Adrenal gland (tissue), 12 donors: Measurements from ENCODE around the gene LSM12. TPM values are rescaled to one million over a fixed set of nuclear protein-coding genes. Genes with fewer than 3 reads are reported as not detected.
"Not testable (repeated sequence)": the region's sequence is repeated elsewhere in the genome, so short reads cannot be mapped to it uniquely, and the experiment has no call there.

Experiments
- DNase-seq, 7 donors: peaks; one replicate each; pipeline ENCODE4 v3.0.0-alpha.2; 2019 to 2020
- H3K27ac ChIP-seq, 5 donors: fragments of 200-600 bp; sonication (generic) in 4 of 5; 1 replicate in 3 of 5; 2 replicates in 2 of 5; pipeline versions ENCODE4 v1.5.1 to v1.8.0; 2016 to 2020; ENCODE audit warnings: mild to moderate bottlenecking in 1 of 5
- H3K27me3 ChIP-seq: fragments of 200-600 bp; 2 replicates; pipeline ENCODE4 v1.8.0; 2021
- H3K36me3 ChIP-seq, 2 donors: fragments of 200-600 bp; replicated peaks in 1 of 2; 1 replicate in 1 of 2; 2 replicates in 1 of 2; pipeline versions ENCODE4 v1.5.1 to v1.8.0; 2018 to 2022
- H3K4me1 ChIP-seq, 2 donors: fragments of 200-600 bp; replicated peaks in 1 of 2; 1 replicate in 1 of 2; 2 replicates in 1 of 2; pipeline versions ENCODE4 v1.5.1 to v1.8.0; 2018 to 2021
- H3K4me3 ChIP-seq, 4 donors: fragments of 200-600 bp; sonication (generic) in 3 of 4; one replicate each; pipeline ENCODE4 v1.5.1; 2016 to 2018
- H3K9me3 ChIP-seq, 3 donors: fragments of 200-600 bp; sonication (generic) in 1 of 3; replicated peaks in 1 of 3; 1 replicate in 2 of 3; 2 replicates in 1 of 3; pipeline versions ENCODE4 v1.5.1 to v1.8.0; 2016 to 2021
- POLR2A ChIP-seq, 2 donors: fragments of 450-650 bp; IDR thresholded peaks; one replicate each; pipeline ENCODE4 v1.6.1; 2017; ENCODE audit warnings: antibody characterized with exemption in 2 of 2, mild to moderate bottlenecking in 2 of 2, moderate library complexity in 1 of 2
- WGBS, 4 donors: extraction: QIAGEN DNeasy Blood & Tissue Kit in 2 of 4; methylation state at CpG; one replicate each; pipeline versions ENCODE4 v1.1.5 to v1.1.7; 2013 to 2017; 5-methylcytosine and 5-hydroxymethylcytosine counted together
- intact Hi-C, 2 donors: fragments of 100-400 bp; cut with DNase I; formaldehyde crosslinking; loops; one replicate each; pipeline versions ENCODE4 v1.14.1 to v1.15.0; 2022 to 2023
- polyA plus RNA-seq, 3 donors: library from polyadenylated mRNA; stranded (reverse); fragments of 200-250 nt in 2 of 3; fragments of 350-450 nt in 1 of 3; fragmentation: Illumina TruSeq in 1 of 3; extraction: RNeasy Lipid Tissue Mini Kit (QIAGEN cat#74804) in 1 of 3; gene quantifications; one replicate each; pipeline ENCODE4 v1.2.3, GENCODE V29; 2013 to 2014
- total RNA-seq, 9 donors: library from RNA; depleted of rRNA in 4 of 9; stranded (reverse); fragments of >200 nt in 4 of 9; fragments of 120-200 nt in 1 of 9; fragmentation: NEBNext Ultra II Directional in 1 of 9; extraction: Animal tissue kit (Norgen Biotek cat#: 25700) in 1 of 9; gene quantifications; one replicate each; pipeline versions ENCODE4 v1.1.0 to v1.2.4, GENCODE V29; 2013 to 2023
- TF ChIP-seq, protein P1 (sequence below), 6 experiments: fragments of 450-650 bp in 4 of 6; fragments of 200-600 bp in 2 of 6; sonication (generic) in 1 of 6; IDR thresholded peaks; 1 replicate in 5 of 6; 2 replicates in 1 of 6; pipeline versions ENCODE4 v1.5.1 to v1.8.0; 2016 to 2021; ENCODE audit warnings: antibody characterized with exemption in 6 of 6, mild to moderate bottlenecking in 2 of 6, moderate library complexity in 1 of 6
- donor health status: healthy with polysubstance abuse.
- donor health status: Bipolar disorder and iron deficiency.
- donor health status: DM: yes; HTN: yes; CAD: no.
- donor health status: DM: no; HTN: no; CAD: no.
- donor health status: DM: no; HTN: no; CAD: no.
- donor health status: DM: yes; HTN: yes; CAD: no.

Gene LSM12
- total and polyA plus RNA-seq, 12 donors = 19.8 to 54.7 (median 37.3) TPM

GRCh38 chr17:44038604-44039011, 27.9 kb downstream of the LSM12 start:
- H3K27me3 ChIP-seq = no peaks in the 10 kb centered on the region
- intact Hi-C loops = no loop called here
- H3K27ac ChIP-seq = no peak overlapping the region
- WGBS, 4 donors = 86 to 92% (median 88%) methylated on average over 2 to 3 of the region's 3 CpGs
- DNase-seq = no peak
- H3K4me1 ChIP-seq = peaks cover 0 to 18% of the 10 kb centered on the region in 2 donors
- H3K9me3 ChIP-seq = no peaks in the 10 kb centered on the region
- H3K36me3 ChIP-seq = peaks cover 0 to 36% of the 10 kb centered on the region in 2 donors
- TF ChIP-seq POLR2A (IDR thresholded peaks at IDR 0.05) = no peak
- TF ChIP-seq, protein P1, sequence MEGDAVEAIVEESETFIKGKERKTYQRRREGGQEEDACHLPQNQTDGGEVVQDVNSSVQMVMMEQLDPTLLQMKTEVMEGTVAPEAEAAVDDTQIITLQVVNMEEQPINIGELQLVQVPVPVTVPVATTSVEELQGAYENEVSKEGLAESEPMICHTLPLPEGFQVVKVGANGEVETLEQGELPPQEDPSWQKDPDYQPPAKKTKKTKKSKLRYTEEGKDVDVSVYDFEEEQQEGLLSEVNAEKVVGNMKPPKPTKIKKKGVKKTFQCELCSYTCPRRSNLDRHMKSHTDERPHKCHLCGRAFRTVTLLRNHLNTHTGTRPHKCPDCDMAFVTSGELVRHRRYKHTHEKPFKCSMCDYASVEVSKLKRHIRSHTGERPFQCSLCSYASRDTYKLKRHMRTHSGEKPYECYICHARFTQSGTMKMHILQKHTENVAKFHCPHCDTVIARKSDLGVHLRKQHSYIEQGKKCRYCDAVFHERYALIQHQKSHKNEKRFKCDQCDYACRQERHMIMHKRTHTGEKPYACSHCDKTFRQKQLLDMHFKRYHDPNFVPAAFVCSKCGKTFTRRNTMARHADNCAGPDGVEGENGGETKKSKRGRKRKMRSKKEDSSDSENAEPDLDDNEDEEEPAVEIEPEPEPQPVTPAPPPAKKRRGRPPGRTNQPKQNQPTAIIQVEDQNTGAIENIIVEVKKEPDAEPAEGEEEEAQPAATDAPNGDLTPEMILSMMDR (IDR thresholded peaks at IDR 0.05) = no peak
- no peak overlapping the region for H3K4me3 ChIP-seq

- TF ChIP-seq, protein P1 (IDR thresholded peaks at IDR 0.05) = no peak
- TF ChIP-seq POLR2A (IDR thresholded peaks at IDR 0.05) = no peak
- Histone ChIP-seq H3K9me3 (no peaks in the 10 kb centered on the region), H3K4me3 (no peak overlapping the region), H3K27me3 (no peaks in the 10 kb centered on the region), H3K36me3 (peaks cover 0 to 36% of the 10 kb centered on the region in 2 donors), H3K27ac (no peak overlapping the region), H3K4me1 (peaks cover 0 to 15% of the 10 kb centered on the region in 2 donors)
- intact Hi-C loops = no loop called here
- DNase-seq = no peak
- 87 to 97% (median 96%) methylated on average over 2 of the region's 2 CpGs for WGBS, 4 donors
Observed at GRCh38 chr17:44037471-44037870, 29.0 kb downstream of the LSM12 start.

- H3K4me1 ChIP-seq, DNase-seq, intact Hi-C loops, H3K27me3 ChIP-seq, H3K27ac ChIP-seq, H3K9me3 ChIP-seq, H3K4me3 ChIP-seq: not testable (repeated sequence)
- peaks cover 0 to 36% of the 10 kb centered on the region in 2 donors for H3K36me3 ChIP-seq
- no CpG with 5 or more reads among the region's 3 CpGs for WGBS, 4 donors
Observed at GRCh38 chr17:44034688-44035087, 31.8 kb downstream of the LSM12 start.

GRCh38 chr17:44033861-44034408, 32.5 kb downstream of the LSM12 start:
- DNase-seq = no peak
- WGBS, 4 donors = 60 to 70% (median 61%) methylated on average over 3 of the region's 3 CpGs
- no peak overlapping the region for H3K4me3 ChIP-seq
- H3K4me1 ChIP-seq = no peaks in the 10 kb centered on the region
- no peaks in the 10 kb centered on the region for H3K9me3 ChIP-seq
- H3K27me3 ChIP-seq = no peaks in the 10 kb centered on the region
- intact Hi-C loops = no loop called here
- peaks cover 0 to 34% of the 10 kb centered on the region in 2 donors for H3K36me3 ChIP-seq
- TF ChIP-seq, protein P1 (IDR thresholded peaks at IDR 0.05) = no peak
- TF ChIP-seq POLR2A (IDR thresholded peaks at IDR 0.05) = no peak
- H3K27ac ChIP-seq = no peak overlapping the region

DNA sequence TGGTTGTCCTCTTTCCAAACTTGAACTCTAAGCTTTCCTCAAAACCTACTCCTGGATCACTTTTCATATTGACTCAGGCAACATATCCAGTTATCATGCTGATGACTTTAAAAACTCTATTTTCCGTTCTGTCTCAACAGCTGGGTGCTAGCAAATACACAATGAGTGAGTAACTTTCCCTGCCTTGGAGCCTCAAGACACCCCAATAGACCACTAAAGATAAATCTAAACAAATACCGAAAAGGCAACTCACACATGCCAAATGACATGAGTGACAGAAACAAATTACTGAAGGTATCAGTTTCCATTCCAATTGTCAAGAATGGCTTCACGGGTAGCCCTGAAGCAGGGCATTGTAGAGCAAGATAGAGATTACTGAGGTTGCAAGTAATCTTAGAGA, 36.0 kb downstream of the LSM12 start:
- no peak for DNase-seq
- intact Hi-C loops = no loop called here
- Histone ChIP-seq H3K4me1 (no peaks in the 10 kb centered on the region), H3K36me3 (peaks cover 0 to 5% of the 10 kb centered on the region in 2 donors), H3K4me3 (no peak overlapping the region), H3K27me3 (no peaks in the 10 kb centered on the region), H3K27ac (no peak overlapping the region), H3K9me3 (no peaks in the 10 kb centered on the region)
- WGBS, 4 donors = 92 to 98% (median 95%) methylated on average over 3 of the region's 3 CpGs
- TF ChIP-seq POLR2A (IDR thresholded peaks at IDR 0.05) = no peak
- TF ChIP-seq, protein P1 (IDR thresholded peaks at IDR 0.05) = no peak
